Immature natural killer cell (primary cell): ENCODE measurements around the gene LIPI. TPM values are rescaled to one million over a fixed set of nuclear protein-coding genes. Genes with fewer than 3 reads are reported as not detected.
"Not testable (repeated sequence)": the region's sequence is repeated elsewhere in the genome, so short reads cannot be mapped to it uniquely, and the experiment has no call there.

ENCODE experiments used
- DNase-seq, 3 donors: peaks; one replicate each; pipeline ENCODE4 v3.0.0; 2022; ENCODE audit warnings: mixed read lengths in 1 of 3
- H3K27ac Mint-ChIP-seq, 6 donors: one replicate each; pipeline ENCODE4 v1.8.0; 2020; ENCODE audit warnings: mixed read lengths in 6 of 6, mild to moderate bottlenecking in 5 of 6, inconsistent platforms in 4 of 6, moderate library complexity in 3 of 6
- H3K27me3 Mint-ChIP-seq, 3 donors: one replicate each; pipeline ENCODE4 v1.8.0; 2020 to 2021; ENCODE audit warnings: low read depth in 3 of 3, mild to moderate bottlenecking in 3 of 3, mixed read lengths in 3 of 3, moderate library complexity in 3 of 3, inconsistent platforms in 1 of 3
- H3K36me3 Mint-ChIP-seq, 3 donors: one replicate each; pipeline ENCODE4 v1.8.0; 2020; ENCODE audit warnings: mixed read lengths in 3 of 3, inconsistent platforms in 2 of 3, mild to moderate bottlenecking in 2 of 3
- H3K4me1 Mint-ChIP-seq, 2 donors: one replicate each; pipeline ENCODE4 v1.8.0; 2020; ENCODE audit warnings: inconsistent platforms in 2 of 2, mild to moderate bottlenecking in 2 of 2, mixed read lengths in 2 of 2, moderate library complexity in 1 of 2
- H3K4me3 Mint-ChIP-seq, 5 donors: one replicate each; pipeline ENCODE4 v1.8.0; 2020; ENCODE audit warnings: mild to moderate bottlenecking in 5 of 5, mixed read lengths in 5 of 5, inconsistent platforms in 3 of 5, moderate library complexity in 3 of 5
- H3K9me3 Mint-ChIP-seq, 6 donors: one replicate each; pipeline ENCODE4 v1.8.0; 2020; ENCODE audit warnings: mild to moderate bottlenecking in 6 of 6, mixed read lengths in 6 of 6, inconsistent platforms in 4 of 6, moderate library complexity in 3 of 6
- polyA plus RNA-seq, 3 donors: library from polyadenylated mRNA; unstranded; fragments of 300-500 nt; fragmentation: Illumina TruSeq; gene quantifications; one replicate each; pipeline ENCODE4 v1.2.3, GENCODE V29; 2021

LIPI gene
- polyA plus RNA-seq, 3 donors from 2014 or later: not detected

- H3K27me3 Mint-ChIP-seq: peaks cover 1 to 5% (median 5%) of the 10 kb centered on the region in 3 donors
- DNase-seq: peak; percentile 37 to 51 (median 45)
- peaks cover 0 to 4% (median 0%) of the 10 kb centered on the region in 6 donors for H3K9me3 Mint-ChIP-seq
- H3K36me3 Mint-ChIP-seq: no peaks in the 10 kb centered on the region
- H3K27ac Mint-ChIP-seq: no peak within 1 kb of the TSS
- H3K4me1 Mint-ChIP-seq: peaks cover 4 to 12% of the 10 kb centered on the region in 2 donors
- H3K4me3 Mint-ChIP-seq: peak within 1 kb of the TSS; percentile 82 to 88 (median 83)
Measured at GRCh38 chr21:14215971-14216641, 5.4 kb upstream of the LIPI start, which contains the start of gene RBM11. RBM11 (plus strand) TSS chr21:14216157; CDS start chr21:14216187, 30 bp downstream.

DNA sequence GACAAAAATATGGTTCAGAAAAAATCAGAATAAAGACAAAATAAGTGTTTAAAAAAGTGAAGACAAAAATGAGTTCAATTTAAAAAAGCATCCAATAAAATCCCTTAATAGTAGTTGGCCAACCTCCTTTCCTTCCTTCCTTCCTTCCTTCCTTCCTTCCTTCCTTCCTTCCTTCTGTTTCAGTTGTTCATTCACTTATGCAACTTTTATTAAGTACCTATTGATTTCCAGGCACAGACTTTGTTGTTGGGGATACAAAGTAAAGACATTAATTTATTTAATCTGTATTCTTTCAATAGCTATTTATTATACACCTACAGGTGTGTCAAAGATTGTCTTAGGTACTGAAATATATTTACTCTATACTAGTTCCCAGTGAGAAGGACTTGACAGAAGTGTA is 2.4 kb upstream of the LIPI start:
- Mint-ChIP-seq H3K9me3 (peaks cover 0 to 4% (median 0%) of the 10 kb centered on the region in 6 donors), H3K27me3 (peaks cover 1 to 5% (median 5%) of the 10 kb centered on the region in 3 donors)

DNA sequence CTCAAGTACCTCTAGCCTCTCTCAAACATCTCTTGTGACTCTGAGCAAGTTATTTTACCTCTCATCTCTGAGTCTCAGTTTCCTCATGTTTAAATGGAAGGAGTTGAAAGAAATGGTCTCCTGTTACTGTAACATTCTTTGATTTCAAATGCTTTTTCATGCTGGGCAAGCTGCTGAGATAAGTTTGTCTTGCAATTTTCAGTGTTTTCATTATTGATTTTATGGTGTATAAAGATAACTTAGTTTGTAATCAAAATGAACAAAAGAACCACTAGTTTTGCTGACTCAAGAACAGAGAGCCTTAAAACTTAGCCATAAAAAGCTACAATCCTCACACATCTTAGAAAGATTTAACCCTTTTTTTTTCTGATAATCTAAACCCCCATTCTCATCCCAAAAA is 4.5 kb downstream of the LIPI start:
- Mint-ChIP-seq H3K27me3 (peaks cover 0 to 3% (median 0%) of the 10 kb centered on the region in 3 donors), H3K36me3 (no peaks in the 10 kb centered on the region), H3K9me3 (peaks cover 0 to 5% (median under 1%) of the 10 kb centered on the region in 6 donors), H3K4me1 (no peaks in the 10 kb centered on the region), H3K4me3 (no peak overlapping the region), H3K27ac (no peak overlapping the region)
- no peak for DNase-seq

More for the DNA sequence above, 2.4 kb upstream of the LIPI start:
- H3K4me1 Mint-ChIP-seq: peaks cover 4 to 12% of the 10 kb centered on the region in 2 donors
- no peak overlapping the region for H3K4me3 Mint-ChIP-seq
- DNase-seq: no peak
- no peak overlapping the region for H3K27ac Mint-ChIP-seq
- H3K36me3 Mint-ChIP-seq: no peaks in the 10 kb centered on the region

DNA sequence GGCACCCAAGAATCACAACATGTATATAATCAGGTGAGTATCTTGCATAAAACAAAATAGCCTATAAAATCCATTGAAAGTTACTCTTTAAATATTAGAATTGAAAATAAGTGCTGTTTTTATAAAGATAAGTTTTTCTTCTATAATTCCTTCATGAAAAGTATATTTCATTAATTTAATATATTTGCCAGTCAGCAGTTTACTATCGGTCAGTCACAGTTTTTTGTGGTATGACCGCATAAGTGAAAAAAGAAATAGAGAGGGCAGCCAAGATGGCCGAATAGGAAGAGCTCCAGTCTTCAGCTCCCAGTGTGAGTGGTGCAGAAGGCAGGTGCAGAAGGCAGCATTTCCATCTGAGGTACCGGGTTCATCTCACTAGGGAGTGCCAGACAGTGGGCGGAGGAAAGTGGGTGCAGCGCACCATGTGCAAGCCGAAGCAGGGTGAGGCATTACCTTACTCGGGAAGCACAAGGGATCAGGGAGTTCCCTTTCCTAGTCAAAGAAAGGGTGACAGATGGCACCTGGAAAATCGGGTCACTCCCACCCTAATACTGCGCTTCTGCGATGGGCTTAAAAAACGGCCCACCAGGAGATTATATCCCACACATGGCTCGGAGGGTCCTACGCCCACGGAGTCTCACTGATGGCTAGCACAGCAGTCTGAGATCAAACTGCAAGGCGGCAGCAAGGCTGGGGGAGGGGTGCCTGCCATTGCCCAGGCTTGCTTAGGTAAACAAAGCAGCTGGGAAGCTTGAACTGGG is 44.1 kb downstream of the LIPI start:
- H3K27me3 Mint-ChIP-seq, H3K36me3 Mint-ChIP-seq, H3K9me3 Mint-ChIP-seq, H3K4me3 Mint-ChIP-seq, H3K4me1 Mint-ChIP-seq, H3K27ac Mint-ChIP-seq, DNase-seq: not testable (repeated sequence)

GRCh38 chr21:14143999-14144398 is 66.8 kb downstream of the LIPI start:
- Mint-ChIP-seq H3K4me3 (no peak overlapping the region), H3K27me3 (peaks cover 0 to 3% (median 2%) of the 10 kb centered on the region in 3 donors), H3K36me3 (no peaks in the 10 kb centered on the region), H3K27ac (no peak overlapping the region), H3K4me1 (no peaks in the 10 kb centered on the region), H3K9me3 (peaks cover 0 to 13% (median 5%) of the 10 kb centered on the region in 6 donors)
- DNase-seq: no peak

GRCh38 chr21:14124266-14124665 is 86.5 kb downstream of the LIPI start:
- Mint-ChIP-seq H3K4me3 (no peak overlapping the region), H3K4me1 (peaks cover 6 to 7% of the 10 kb centered on the region in 2 donors), H3K27ac (no peak overlapping the region), H3K9me3 (peaks cover 0 to 17% (median 2%) of the 10 kb centered on the region in 6 donors), H3K36me3 (no peaks in the 10 kb centered on the region), H3K27me3 (peaks cover 0 to 4% (median 0%) of the 10 kb centered on the region in 3 donors)
- DNase-seq: no peak

- Mint-ChIP-seq H3K4me1 (peaks cover 6 to 7% of the 10 kb centered on the region in 2 donors), H3K36me3 (no peaks in the 10 kb centered on the region), H3K27me3 (peaks cover 0 to 6% (median 0%) of the 10 kb centered on the region in 3 donors), H3K9me3 (peaks cover 0 to 12% (median 2%) of the 10 kb centered on the region in 6 donors), H3K4me3 (no peak overlapping the region), H3K27ac (no peak overlapping the region)
- DNase-seq: no peak
Measured at GRCh38 chr21:14121719-14122118, 89.0 kb downstream of the LIPI start.

DNA sequence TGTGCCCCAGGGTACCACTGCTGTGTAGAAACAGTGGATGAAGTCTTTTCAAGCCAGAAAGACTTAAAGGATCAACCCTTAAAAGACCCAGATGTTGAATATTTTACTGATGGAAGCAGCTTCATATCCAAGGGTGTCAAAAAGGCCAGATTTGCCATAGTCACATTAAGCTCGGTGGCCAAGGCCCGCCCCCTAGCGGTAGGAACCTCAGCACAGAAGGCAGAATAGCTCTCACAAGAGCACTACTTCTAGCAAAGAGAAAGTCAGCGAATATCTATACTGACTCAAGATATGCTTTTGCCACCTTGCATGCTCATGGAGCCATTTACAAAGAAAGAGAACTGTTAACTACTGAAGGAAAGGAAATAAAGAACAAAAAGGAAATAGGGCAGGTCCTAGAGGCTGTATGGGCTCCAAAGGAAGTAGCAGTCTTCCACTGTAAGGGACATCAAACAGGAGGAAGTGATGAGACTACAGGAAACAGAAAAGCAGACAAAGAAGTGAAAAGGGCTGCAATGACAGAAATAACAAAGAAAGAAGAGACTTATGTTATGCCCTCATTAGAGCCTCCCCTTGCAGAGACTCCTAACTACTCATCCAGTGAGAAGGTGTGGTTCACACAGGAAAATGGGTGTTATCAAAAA is 90.5 kb downstream of the LIPI start:
- H3K27me3 Mint-ChIP-seq: peaks cover 0 to 6% (median 0%) of the 10 kb centered on the region in 3 donors
- H3K36me3 Mint-ChIP-seq: no peaks in the 10 kb centered on the region
- H3K9me3 Mint-ChIP-seq: peaks cover 0 to 12% (median 2%) of the 10 kb centered on the region in 6 donors
- H3K4me3 Mint-ChIP-seq: no peak overlapping the region
- no peak overlapping the region for H3K27ac Mint-ChIP-seq
- peak in 1 of 3 donors; percentile 5 for DNase-seq
- peaks cover 7 to 11% of the 10 kb centered on the region in 2 donors for H3K4me1 Mint-ChIP-seq

DNA sequence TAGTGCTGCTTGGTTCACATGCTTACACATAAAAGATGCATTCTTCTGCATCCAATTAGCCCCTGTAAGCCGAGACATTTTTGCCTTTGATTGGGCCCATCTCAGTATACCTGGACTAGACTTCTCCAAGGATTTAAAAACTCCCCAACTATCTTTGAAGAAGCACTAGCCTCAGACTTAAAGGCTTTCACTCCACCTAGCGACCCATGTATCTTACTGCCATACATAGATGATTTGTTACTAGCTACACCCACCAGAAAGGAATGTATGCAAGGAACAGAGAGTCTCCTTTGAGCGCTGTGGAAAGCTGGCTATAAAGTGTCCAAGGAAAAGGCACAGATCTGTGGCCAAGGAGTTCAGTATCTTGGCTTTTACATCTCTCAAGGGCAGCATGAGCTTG is 91.7 kb downstream of the LIPI start:
- no peak for DNase-seq
- H3K27ac Mint-ChIP-seq: no peak overlapping the region
- H3K36me3 Mint-ChIP-seq: peaks cover 0 to 5% (median 0%) of the 10 kb centered on the region in 3 donors
- no peak overlapping the region for H3K4me3 Mint-ChIP-seq
- H3K27me3 Mint-ChIP-seq: peaks cover 0 to 3% (median 0%) of the 10 kb centered on the region in 3 donors
- H3K4me1 Mint-ChIP-seq: peaks cover 7 to 11% of the 10 kb centered on the region in 2 donors
- H3K9me3 Mint-ChIP-seq: peaks cover 0 to 11% (median under 1%) of the 10 kb centered on the region in 6 donors

DNA sequence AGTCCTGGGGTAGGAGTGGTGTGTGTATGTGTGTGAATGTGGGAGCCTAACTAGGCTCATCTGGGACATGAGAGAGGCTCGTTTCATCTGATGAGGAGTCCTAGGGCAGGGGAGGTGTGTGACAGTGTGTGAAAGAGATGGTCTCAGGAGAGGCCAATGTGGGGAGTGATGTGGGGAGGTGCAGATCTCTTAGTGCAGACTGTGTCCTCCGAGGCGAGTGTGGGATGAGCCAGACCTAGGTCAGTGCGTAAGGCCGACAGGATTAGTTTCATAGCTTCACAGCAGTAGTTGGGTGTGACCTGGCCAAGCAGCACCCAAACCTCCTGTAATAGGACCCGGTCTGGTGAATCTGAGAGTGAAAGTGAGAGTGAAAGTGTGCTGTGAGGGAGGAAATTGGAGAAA is 94.7 kb downstream of the LIPI start:
- peaks cover 0 to 3% (median 0%) of the 10 kb centered on the region in 3 donors for H3K27me3 Mint-ChIP-seq
- no peak for DNase-seq
- H3K27ac Mint-ChIP-seq: no peak overlapping the region
- peaks cover 0 to 5% (median 0%) of the 10 kb centered on the region in 3 donors for H3K36me3 Mint-ChIP-seq
- peaks cover 7 to 11% of the 10 kb centered on the region in 2 donors for H3K4me1 Mint-ChIP-seq
- H3K9me3 Mint-ChIP-seq: peaks cover 0 to 7% (median 2%) of the 10 kb centered on the region in 6 donors
- H3K4me3 Mint-ChIP-seq: no peak overlapping the region

DNA sequence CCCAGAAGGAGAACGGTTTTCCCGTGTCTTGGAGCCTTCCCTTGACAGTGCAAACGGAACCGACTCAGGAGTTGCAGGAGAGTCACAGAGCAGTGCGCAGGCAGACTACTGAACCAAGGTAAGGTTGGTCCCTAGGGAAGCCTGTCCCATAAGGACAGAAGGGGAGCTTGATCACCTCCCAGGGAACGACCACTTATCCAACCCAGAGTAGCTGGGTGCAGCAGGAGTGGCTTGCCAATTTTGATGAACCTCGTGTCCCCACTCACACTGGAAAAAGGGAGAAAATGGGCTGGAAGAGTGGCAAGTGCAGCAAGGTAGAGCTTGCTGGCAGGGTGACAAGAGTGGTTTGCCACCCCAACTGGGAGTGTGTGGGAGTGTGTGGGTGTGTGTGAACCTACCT is 95.1 kb downstream of the LIPI start:
- Mint-ChIP-seq H3K27ac (no peak overlapping the region), H3K27me3 (peaks cover 0 to 3% (median 0%) of the 10 kb centered on the region in 3 donors), H3K9me3 (peaks cover 0 to 7% (median 2%) of the 10 kb centered on the region in 6 donors), H3K36me3 (peaks cover 0 to 5% (median 0%) of the 10 kb centered on the region in 3 donors), H3K4me3 (no peak overlapping the region), H3K4me1 (peaks cover 7 to 11% of the 10 kb centered on the region in 2 donors)
- no peak for DNase-seq

- peaks cover 0 to 3% (median 0%) of the 10 kb centered on the region in 3 donors for H3K27me3 Mint-ChIP-seq
- H3K4me3 Mint-ChIP-seq: no peak overlapping the region
- no peak overlapping the region for H3K27ac Mint-ChIP-seq
- peaks cover 0 to 7% (median 3%) of the 10 kb centered on the region in 6 donors for H3K9me3 Mint-ChIP-seq
- peaks cover 0 to 5% (median 0%) of the 10 kb centered on the region in 3 donors for H3K36me3 Mint-ChIP-seq
- peaks cover 0 to 5% of the 10 kb centered on the region in 2 donors for H3K4me1 Mint-ChIP-seq
- DNase-seq: no peak
Measured at GRCh38 chr21:14114251-14114650, 96.5 kb downstream of the LIPI start.

DNA sequence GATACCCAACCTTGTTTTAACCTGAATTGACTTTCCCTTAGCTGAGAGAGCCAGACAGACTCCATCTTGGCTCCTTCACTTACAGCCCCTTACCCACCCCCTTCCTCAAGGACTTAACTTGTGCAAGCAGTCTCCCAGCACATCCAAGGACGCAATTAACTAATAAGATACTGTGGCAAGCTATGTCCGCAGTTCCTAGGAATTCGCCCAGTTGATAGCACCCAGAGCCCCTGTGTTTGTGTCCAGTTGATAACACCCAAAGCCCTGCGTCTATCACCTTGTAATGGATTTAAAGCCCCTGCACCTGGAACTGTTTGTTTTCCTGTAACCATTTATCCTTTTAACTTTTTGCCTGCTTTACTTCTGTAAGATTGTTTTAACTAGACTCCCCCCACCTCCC is 106.2 kb downstream of the LIPI start:
- DNase-seq, H3K27ac Mint-ChIP-seq, H3K36me3 Mint-ChIP-seq, H3K9me3 Mint-ChIP-seq, H3K27me3 Mint-ChIP-seq, H3K4me1 Mint-ChIP-seq, H3K4me3 Mint-ChIP-seq: not testable (repeated sequence)
